ENCODE results near the gene CDK2AP2.

DNA sequence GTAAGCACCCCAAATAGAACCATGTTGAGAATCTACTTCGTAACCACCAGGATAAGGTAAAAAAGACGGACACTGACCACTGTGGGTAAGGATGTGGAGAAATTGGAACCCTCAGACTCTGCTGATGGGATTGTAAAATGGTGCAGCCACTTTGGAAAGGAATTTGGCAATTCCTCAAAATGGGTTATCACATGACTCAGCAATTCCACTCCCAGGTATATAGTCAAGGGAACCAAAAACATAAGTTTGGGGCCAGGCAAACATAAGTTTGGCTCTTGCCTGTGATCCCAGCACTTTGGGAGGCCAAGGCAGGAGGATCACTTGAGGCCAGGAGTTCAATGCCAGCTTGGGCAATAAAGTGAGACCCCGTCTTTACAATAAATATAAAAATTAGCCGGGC, 20.4 kb upstream of the CDK2AP2 start:
- TF ChIP-seq CTCF (IDR thresholded peaks at IDR 0.05): no peak
- TF ChIP-seq POLR2A (IDR thresholded peaks at IDR 0.05): no peak

All from body of pancreas (tissue), 4 donors.